ENCODE data around the gene METTL9.

GRCh38 chr16:21618281-21618680, 18.9 kb downstream of the METTL9 start:
- TF ChIP-seq ZC3H4 (CRISPR knock-in tag; IDR thresholded peaks at IDR 0.05; ENCODE audit: borderline replicate concordance) = no peak
- no peak for TF ChIP-seq SMC3 (IDR thresholded peaks at IDR 0.05; ENCODE audit: low read length)
- TF ChIP-seq FOXM1 (CRISPR knock-in tag; IDR thresholded peaks at IDR 0.05) = no peak
- no peak for TF ChIP-seq U2AF1 (optimal IDR thresholded peaks at IDR 0.05; ENCODE audit: low read depth, low read length)
- TF ChIP-seq ZNF441 (CRISPR knock-in tag; IDR thresholded peaks at IDR 0.05; ENCODE audit: borderline replicate concordance) = no peak
- TF ChIP-seq TOPORS (CRISPR knock-in tag; IDR thresholded peaks at IDR 0.05) = no peak
- TF ChIP-seq ZNF629 (CRISPR knock-in tag; conservative IDR thresholded peaks at IDR 0.05) = no peak
- TF ChIP-seq ZNF839 (CRISPR knock-in tag; IDR thresholded peaks at IDR 0.05; ENCODE audit: borderline replicate concordance) = no peak
- TF ChIP-seq SP2 (CRISPR knock-in tag; IDR thresholded peaks at IDR 0.05) = no peak
- TF ChIP-seq ZNF24 (IDR thresholded peaks at IDR 0.05) = no peak
- TF ChIP-seq NR3C1 (CRISPR knock-in tag; IDR thresholded peaks at IDR 0.05) = no peak
- no peak for TF ChIP-seq ELF4 (CRISPR knock-in tag; IDR thresholded peaks at IDR 0.05; ENCODE audit: borderline replicate concordance)

Data from HepG2 (cell line).